HG02973 (cell line): ENCODE results near the gene CBFB.
A peak's percentile ranks its signal among the peaks of the same experiment; 100 is the strongest.
"Not testable (repeated sequence)": the region's sequence is repeated elsewhere in the genome, so short reads cannot be mapped to it uniquely, and the experiment has no call there.

ENCODE experiments used
- ATAC-seq: cut with Tn5 transposase; IDR thresholded peaks from one replicate; pipeline ENCODE4 v1.9.1; 2021; ENCODE audit warnings: moderate library complexity; ENCODE audit not compliant: unreplicated experiment

CBFB gene

GRCh38 chr16:67040906-67041305 is 12.0 kb downstream of the CBFB start:
- no peak for ATAC-seq

GRCh38 chr16:67041520-67041919 is 12.6 kb downstream of the CBFB start:
- not testable (repeated sequence) for ATAC-seq

- ATAC-seq = no peak
These were observed 14.5 kb downstream of the CBFB start for GRCh38 chr16:67043420-67043819.

- ATAC-seq = no peak
These were observed 21.8 kb downstream of the CBFB start for GRCh38 chr16:67050796-67051195.

GRCh38 chr16:67052399-67052798 is 23.4 kb downstream of the CBFB start:
- no peak for ATAC-seq

GRCh38 chr16:67053767-67054334 is 24.9 kb downstream of the CBFB start:
- no peak for ATAC-seq

GRCh38 chr16:67054901-67055300 is 26.0 kb downstream of the CBFB start:
- no peak for ATAC-seq

- peak; percentile 59 for ATAC-seq
These were observed 27.0 kb downstream of the CBFB start for GRCh38 chr16:67055712-67056487.

- ATAC-seq = no peak
These were observed 34.1 kb downstream of the CBFB start for GRCh38 chr16:67063008-67063407.

GRCh38 chr16:67068212-67068753 is 39.3 kb downstream of the CBFB start:
- no peak for ATAC-seq

GRCh38 chr16:67071476-67072048 is 42.6 kb downstream of the CBFB start:
- ATAC-seq = no peak

GRCh38 chr16:67075331-67075730 is 46.4 kb downstream of the CBFB start:
- ATAC-seq = no peak

- ATAC-seq = no peak
These were observed 48.9 kb downstream of the CBFB start for GRCh38 chr16:67077871-67078270.

GRCh38 chr16:67082100-67082499 is 53.2 kb downstream of the CBFB start:
- no peak for ATAC-seq

GRCh38 chr16:67082891-67083290 is 53.9 kb downstream of the CBFB start:
- ATAC-seq = no peak

GRCh38 chr16:67084345-67085028 is 55.5 kb downstream of the CBFB start:
- peak; percentile 72 for ATAC-seq

- no peak for ATAC-seq
These were observed 57.9 kb downstream of the CBFB start for GRCh38 chr16:67086822-67087221.

GRCh38 chr16:67087291-67087690 is 58.3 kb downstream of the CBFB start:
- no peak for ATAC-seq

GRCh38 chr16:67087803-67088202 is 58.9 kb downstream of the CBFB start:
- no peak for ATAC-seq

- ATAC-seq = no peak
These were observed 59.6 kb downstream of the CBFB start for GRCh38 chr16:67088551-67088950.

GRCh38 chr16:67089101-67089500 is 60.2 kb downstream of the CBFB start:
- no peak for ATAC-seq
